ENCODE measurements around the gene PRKG1. TPM values are rescaled to one million over a fixed set of nuclear protein-coding genes. Genes with fewer than 3 reads are reported as not detected.

PRKG1 gene
- total RNA-seq, 6 experiments from 2014 or later = 1.1 to 2.0 (median 1.3) TPM

DNA sequence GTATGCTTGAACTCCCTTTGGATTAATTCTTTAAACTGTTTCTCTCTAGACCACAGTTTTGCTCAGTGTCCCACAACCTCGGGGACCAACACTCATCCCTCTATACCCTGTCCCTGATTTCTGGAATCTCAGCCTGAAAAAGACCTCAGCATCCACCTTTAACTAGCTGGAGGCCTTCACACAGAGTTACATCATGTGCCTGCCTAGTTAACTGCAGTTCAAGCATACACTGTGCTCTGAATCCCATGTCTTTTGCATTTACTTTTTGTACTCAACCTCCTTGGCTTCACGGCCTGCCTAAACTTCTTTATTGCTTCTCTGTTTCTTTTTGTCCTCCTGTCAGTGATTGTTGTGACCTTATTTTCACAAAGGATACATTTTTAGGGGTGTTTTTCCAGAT, 66.7 kb downstream of the PRKG1 start:
- intact Hi-C loops (cut with DNase I) = no loop called here
- TF ChIP-seq, protein P1, sequence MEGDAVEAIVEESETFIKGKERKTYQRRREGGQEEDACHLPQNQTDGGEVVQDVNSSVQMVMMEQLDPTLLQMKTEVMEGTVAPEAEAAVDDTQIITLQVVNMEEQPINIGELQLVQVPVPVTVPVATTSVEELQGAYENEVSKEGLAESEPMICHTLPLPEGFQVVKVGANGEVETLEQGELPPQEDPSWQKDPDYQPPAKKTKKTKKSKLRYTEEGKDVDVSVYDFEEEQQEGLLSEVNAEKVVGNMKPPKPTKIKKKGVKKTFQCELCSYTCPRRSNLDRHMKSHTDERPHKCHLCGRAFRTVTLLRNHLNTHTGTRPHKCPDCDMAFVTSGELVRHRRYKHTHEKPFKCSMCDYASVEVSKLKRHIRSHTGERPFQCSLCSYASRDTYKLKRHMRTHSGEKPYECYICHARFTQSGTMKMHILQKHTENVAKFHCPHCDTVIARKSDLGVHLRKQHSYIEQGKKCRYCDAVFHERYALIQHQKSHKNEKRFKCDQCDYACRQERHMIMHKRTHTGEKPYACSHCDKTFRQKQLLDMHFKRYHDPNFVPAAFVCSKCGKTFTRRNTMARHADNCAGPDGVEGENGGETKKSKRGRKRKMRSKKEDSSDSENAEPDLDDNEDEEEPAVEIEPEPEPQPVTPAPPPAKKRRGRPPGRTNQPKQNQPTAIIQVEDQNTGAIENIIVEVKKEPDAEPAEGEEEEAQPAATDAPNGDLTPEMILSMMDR (IDR thresholded peaks at IDR 0.05) = no peak
- no peak for TF ChIP-seq POLR2A (IDR thresholded peaks at IDR 0.05)
- ATAC-seq = no peak

DNA sequence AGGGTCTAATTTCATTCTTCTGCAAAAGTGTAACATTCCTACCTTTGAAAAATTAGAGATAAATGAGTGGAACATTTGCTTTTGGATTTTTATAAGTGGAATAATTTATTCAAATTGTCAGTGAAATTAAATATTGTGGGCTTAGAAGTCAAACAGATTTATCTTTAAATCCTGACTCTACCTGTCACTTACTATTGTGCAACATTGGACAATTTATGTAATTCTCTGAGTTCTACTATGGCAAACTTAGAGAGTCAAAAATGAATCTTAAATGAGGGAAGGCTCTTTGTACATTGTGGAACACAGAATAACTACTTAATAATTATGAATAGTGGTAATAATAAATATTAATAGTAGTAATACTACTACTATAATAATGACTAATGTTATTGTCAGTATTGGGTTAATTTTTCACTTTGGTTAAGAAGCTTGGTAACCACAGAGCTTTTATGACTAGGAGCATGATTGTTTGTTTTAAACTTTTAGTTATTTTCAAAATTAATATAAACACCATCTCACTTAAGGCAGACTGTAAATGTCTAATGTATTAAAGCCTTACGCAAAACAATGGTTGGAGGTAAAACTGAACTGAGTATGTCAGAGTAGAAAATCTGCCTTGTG, 70.0 kb downstream of the PRKG1 start:
- H3K27ac ChIP-seq = no peak overlapping the region
- no peaks in the 10 kb centered on the region for H3K4me1 ChIP-seq
- 83% methylated on average over 1 of the region's 1 CpG for WGBS (ENCODE audit: insufficient coverage, low coverage, low lambda C conversion rate, missing lambda C conversion rate)
- no peaks in the 10 kb centered on the region for H3K9me3 ChIP-seq
- intact Hi-C loops (cut with DNase I) = no loop called here
- H3K27me3 ChIP-seq = no peaks in the 10 kb centered on the region
- no peaks in the 10 kb centered on the region for H3K36me3 ChIP-seq
- TF ChIP-seq, protein P1 (IDR thresholded peaks at IDR 0.05) = no peak
- no peak for DNase-seq
- ATAC-seq = no peak
- H3K4me3 ChIP-seq = no peak overlapping the region

More for the DNA sequence above, 66.7 kb downstream of the PRKG1 start:
- H3K4me1 ChIP-seq = no peaks in the 10 kb centered on the region
- no peaks in the 10 kb centered on the region for H3K27me3 ChIP-seq
- H3K27ac ChIP-seq = no peak overlapping the region
- no peak for DNase-seq
- no peaks in the 10 kb centered on the region for H3K36me3 ChIP-seq
- H3K4me3 ChIP-seq = no peak overlapping the region
- H3K9me3 ChIP-seq = no peaks in the 10 kb centered on the region
- 54% methylated on average over 2 of the region's 2 CpGs for WGBS (ENCODE audit: insufficient coverage, low coverage, low lambda C conversion rate, missing lambda C conversion rate)

DNA sequence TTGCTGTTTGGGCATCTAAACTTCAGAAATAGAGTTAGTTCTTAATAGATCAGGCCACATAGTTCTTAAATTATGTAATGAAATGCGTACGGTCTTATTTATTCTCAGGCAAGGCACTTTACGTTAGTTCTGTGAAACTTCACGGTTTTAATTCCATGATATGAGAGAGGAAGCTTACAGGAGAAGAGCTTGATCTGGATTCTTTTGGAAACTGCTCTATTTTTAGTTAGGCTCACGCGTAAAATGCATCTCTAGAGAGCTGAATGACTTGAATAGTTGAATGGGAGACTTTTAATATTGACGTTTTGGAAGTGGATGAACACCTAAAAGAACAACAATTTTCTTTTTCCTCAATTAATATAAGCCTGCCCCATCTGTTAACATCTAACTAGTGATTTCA, 71.1 kb downstream of the PRKG1 start:
- H3K9me3 ChIP-seq = no peaks in the 10 kb centered on the region
- no peaks in the 10 kb centered on the region for H3K4me1 ChIP-seq
- DNase-seq (no peak), ATAC-seq (no peak)
- TF ChIP-seq POLR2A (IDR thresholded peaks at IDR 0.05) = no peak
- TF ChIP-seq, protein P1 (IDR thresholded peaks at IDR 0.05) = no peak
- H3K4me3 ChIP-seq = no peak overlapping the region
- H3K27me3 ChIP-seq = no peaks in the 10 kb centered on the region
- 46% methylated on average over 7 of the region's 7 CpGs for WGBS (ENCODE audit: insufficient coverage, low coverage, low lambda C conversion rate, missing lambda C conversion rate)
- H3K36me3 ChIP-seq = no peaks in the 10 kb centered on the region
- intact Hi-C loops (cut with DNase I) = no loop called here
- H3K27ac ChIP-seq = no peak overlapping the region

DNA sequence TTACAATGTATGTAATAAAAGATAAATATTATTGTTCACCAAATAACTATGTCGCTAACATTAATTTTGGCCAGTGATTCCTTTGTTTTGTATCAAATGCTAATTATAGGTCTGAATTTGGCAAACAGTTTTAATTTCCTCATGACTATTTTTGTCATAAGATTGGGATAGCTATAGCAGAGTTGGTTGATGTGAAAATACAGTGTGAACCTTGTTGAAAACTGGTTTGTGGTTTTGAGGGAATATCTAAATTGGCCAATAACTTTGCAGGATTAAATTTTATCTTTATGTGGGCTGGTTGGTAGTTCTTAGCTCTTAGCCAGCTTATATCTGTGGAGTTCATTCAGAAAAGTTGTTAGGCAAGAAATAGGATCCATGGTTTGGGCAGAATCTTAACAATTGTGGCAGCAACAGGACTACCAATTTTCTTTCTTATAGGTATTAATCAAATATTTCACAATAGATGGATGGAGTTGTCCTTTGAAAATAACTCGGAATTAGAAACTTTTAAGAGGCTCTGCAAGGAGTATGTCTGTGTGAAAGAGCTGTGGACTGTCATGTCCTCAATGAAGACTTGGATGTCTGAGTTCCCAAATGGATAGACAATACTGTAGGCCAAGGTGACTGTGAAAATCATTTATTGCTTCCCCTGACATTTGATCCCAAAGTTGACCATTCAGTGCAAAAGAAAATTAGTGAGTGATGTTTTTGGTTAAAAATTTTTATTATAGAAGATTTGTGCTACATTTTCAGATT, 73.5 kb downstream of the PRKG1 start:
- TF ChIP-seq, protein P1 (IDR thresholded peaks at IDR 0.05) = no peak
- no peak for TF ChIP-seq POLR2A (IDR thresholded peaks at IDR 0.05)
- Histone ChIP-seq H3K4me3 (no peak overlapping the region), H3K27me3 (no peaks in the 10 kb centered on the region), H3K27ac (no peak overlapping the region), H3K4me1 (no peaks in the 10 kb centered on the region), H3K36me3 (no peaks in the 10 kb centered on the region), H3K9me3 (no peaks in the 10 kb centered on the region)
- ATAC-seq (no peak), DNase-seq (no peak)
- WGBS (ENCODE audit: insufficient coverage, low coverage, low lambda C conversion rate, missing lambda C conversion rate) = 29% methylated on average over 2 of the region's 2 CpGs
- intact Hi-C loops (cut with DNase I) = no loop called here
